GM12891 (cell line): ENCODE results near the gene TMEM119.

Experiments used
- POLR2A ChIP-seq: IDR thresholded peaks from 2 replicates; pipeline ENCODE4 v1.6.1; 2011; ENCODE audit warnings: low read depth, low read length, control low read depth
- POLR2AphosphoS5 ChIP-seq: IDR thresholded peaks from 2 replicates; pipeline ENCODE4 v1.6.1; 2011; ENCODE audit warnings: low read depth, low read length, control low read depth
- POU2F2 ChIP-seq: IDR thresholded peaks from 2 replicates; pipeline ENCODE4 v1.6.1; 2011; ENCODE audit warnings: low read depth, mild to moderate bottlenecking, control low read depth, low read length, moderate library complexity
- SPI1 ChIP-seq: IDR thresholded peaks from 2 replicates; pipeline ENCODE4 v1.6.1; 2011; ENCODE audit warnings: low read depth, low read length, control low read depth
- TAF1 ChIP-seq: IDR thresholded peaks from 2 replicates; pipeline ENCODE4 v1.6.1; 2011; ENCODE audit warnings: low read depth, low read length, control low read depth

- no peak for TF ChIP-seq POLR2A
- TF ChIP-seq POLR2AphosphoS5: no peak
- no peak for TF ChIP-seq TAF1
- no peak for TF ChIP-seq POU2F2
- TF ChIP-seq SPI1: no peak
These were observed 878 bp downstream of the TMEM119 start for GRCh38 chr12:108596854-108597558.
